OCI-LY3 (cell line): ENCODE results near the gene GDPD2.

Source experiments
- CTCF ChIP-seq: fragments of 200-600, 300-600 bp; sonication (generic); IDR thresholded peaks from 2 replicates; pipeline ENCODE4 v1.5.1; 2014; ENCODE audit warnings: antibody characterized with exemption, low read length, low read depth
- EZH2phosphoT487 ChIP-seq: fragments of 200-600 bp; shearing (Covaris generic); IDR thresholded peaks from 2 replicates; pipeline ENCODE4 v1.6.1; 2018; ENCODE audit warnings: antibody characterized with exemption, mixed run types, low read depth

GRCh38 chrX:70454441-70455365 lies 31.6 kb downstream of the GDPD2 start:
- TF ChIP-seq CTCF (peak; percentile 86), EZH2phosphoT487 (no peak)
